GM13977 (cell line): ENCODE measurements around the gene CHN1.

Experiments used
- DNase-seq: peaks from one replicate; pipeline ENCODE4 v3.0.0; 2012; ENCODE audit warnings: low spot score
- CTCF ChIP-seq: IDR thresholded peaks from 2 replicates; pipeline ENCODE4 v1.5.1; 2012; ENCODE audit warnings: mild to moderate bottlenecking, control low read depth; ENCODE audit not compliant: insufficient read depth; ENCODE audit errors: extremely low read depth, missing control alignments
- in situ Hi-C: fragments of 300-500 bp; cut with MboI; formaldehyde crosslinking; loops from one replicate; pipeline ENCODE4 v1.12.0; 2022; ENCODE audit warnings: low sequenced_read_pairs, low pct_unique_long_range_greater_than_20kb, mixed read lengths, inconsistent platforms; ENCODE audit not compliant: unreplicated experiment

The CHN1 gene

GRCh38 chr2:174762464-174762863 is 242.7 kb downstream of the CHN1 start:
- in situ Hi-C loops = no loop called here
- no peak for DNase-seq
- TF ChIP-seq CTCF = no peak

GRCh38 chr2:174761837-174762236 is 243.3 kb downstream of the CHN1 start:
- DNase-seq = no peak
- TF ChIP-seq CTCF = no peak
- in situ Hi-C loops = no loop called here

- DNase-seq = no peak
- in situ Hi-C loops = no loop called here
- no peak for TF ChIP-seq CTCF
These were observed 244.2 kb downstream of the CHN1 start for GRCh38 chr2:174760845-174761473.

GRCh38 chr2:174759381-174760065 is 245.7 kb downstream of the CHN1 start:
- TF ChIP-seq CTCF = no peak
- no peak for DNase-seq
- in situ Hi-C loops = no loop called here

- DNase-seq = no peak
- no peak for TF ChIP-seq CTCF
- in situ Hi-C loops = no loop called here
These were observed 248.4 kb downstream of the CHN1 start for GRCh38 chr2:174756743-174757142.

GRCh38 chr2:174753038-174753633 is 252.0 kb downstream of the CHN1 start:
- no peak for DNase-seq
- no peak for TF ChIP-seq CTCF
- in situ Hi-C loops = no loop called here
